ENCODE data around the gene PTPRN. TPM values are rescaled to one million over a fixed set of nuclear protein-coding genes. Genes with fewer than 3 reads are reported as not detected.

PTPRN gene
- total RNA-seq, 1 donor from 2014 or later: 0.60 TPM

DNA sequence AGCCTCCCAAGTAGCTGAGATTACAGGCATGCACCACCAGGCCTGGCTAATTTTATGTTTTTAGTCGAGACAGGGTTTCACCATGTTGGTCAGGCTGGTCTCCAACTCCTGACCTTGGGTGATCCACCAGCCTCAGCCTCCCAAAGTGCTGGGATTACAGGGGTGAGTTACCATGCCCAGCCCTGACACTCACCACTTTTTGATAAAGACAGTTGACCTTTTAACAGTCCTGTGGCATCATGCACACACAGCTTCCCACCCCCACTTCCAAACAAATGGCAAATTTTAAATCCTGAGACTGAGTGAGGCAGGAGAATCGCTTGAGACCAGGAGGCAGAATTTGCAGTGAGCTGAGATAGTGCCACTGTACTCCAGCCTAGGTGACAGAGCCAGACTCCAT lies 36.2 kb downstream of the PTPRN start:
- Histone ChIP-seq H3K36me3 (no peaks in the 10 kb centered on the region), H3F3A (ENCODE audit: low read depth) (peaks cover 3% of the 10 kb centered on the region), H3K4me3 (no peak overlapping the region), H3K27ac (no peak overlapping the region), H3K9me3 (ENCODE audit: low read depth) (no peaks in the 10 kb centered on the region), H4K20me1 (ENCODE audit: low read depth) (no peaks in the 10 kb centered on the region), H2AFZ (replicated peaks) (no peak overlapping the region), H3K4me2 (no peak overlapping the region), H3K79me2 (ENCODE audit: low read depth) (no peaks in the 10 kb centered on the region), H3K4me1 (peaks cover 3% of the 10 kb centered on the region), H3K9ac (no peak overlapping the region), H3K27me3 (peaks cover 14% of the 10 kb centered on the region)
- peaks cover 19% of the 10 kb centered on the region for H3K27me3 Mint-ChIP-seq (ENCODE audit: insufficient read depth, low read depth)
- H3K4me1 Mint-ChIP-seq: peaks cover 11% of the 10 kb centered on the region
- no peak overlapping the region for H3K27ac Mint-ChIP-seq
- H3K36me3 Mint-ChIP-seq: no peaks in the 10 kb centered on the region
- no peak for DNase-seq (ENCODE audit: low spot score)
- H3K4me3 Mint-ChIP-seq: no peak overlapping the region
- no peak for TF ChIP-seq EZH2 (IDR thresholded peaks at IDR 0.05)
- no peak for TF ChIP-seq EZH2phosphoT487 (IDR thresholded peaks at IDR 0.05)
- TF ChIP-seq, protein P1, sequence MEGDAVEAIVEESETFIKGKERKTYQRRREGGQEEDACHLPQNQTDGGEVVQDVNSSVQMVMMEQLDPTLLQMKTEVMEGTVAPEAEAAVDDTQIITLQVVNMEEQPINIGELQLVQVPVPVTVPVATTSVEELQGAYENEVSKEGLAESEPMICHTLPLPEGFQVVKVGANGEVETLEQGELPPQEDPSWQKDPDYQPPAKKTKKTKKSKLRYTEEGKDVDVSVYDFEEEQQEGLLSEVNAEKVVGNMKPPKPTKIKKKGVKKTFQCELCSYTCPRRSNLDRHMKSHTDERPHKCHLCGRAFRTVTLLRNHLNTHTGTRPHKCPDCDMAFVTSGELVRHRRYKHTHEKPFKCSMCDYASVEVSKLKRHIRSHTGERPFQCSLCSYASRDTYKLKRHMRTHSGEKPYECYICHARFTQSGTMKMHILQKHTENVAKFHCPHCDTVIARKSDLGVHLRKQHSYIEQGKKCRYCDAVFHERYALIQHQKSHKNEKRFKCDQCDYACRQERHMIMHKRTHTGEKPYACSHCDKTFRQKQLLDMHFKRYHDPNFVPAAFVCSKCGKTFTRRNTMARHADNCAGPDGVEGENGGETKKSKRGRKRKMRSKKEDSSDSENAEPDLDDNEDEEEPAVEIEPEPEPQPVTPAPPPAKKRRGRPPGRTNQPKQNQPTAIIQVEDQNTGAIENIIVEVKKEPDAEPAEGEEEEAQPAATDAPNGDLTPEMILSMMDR (IDR thresholded peaks at IDR 0.05): no peak
- no peaks in the 10 kb centered on the region for H3K9me3 Mint-ChIP-seq

DNA sequence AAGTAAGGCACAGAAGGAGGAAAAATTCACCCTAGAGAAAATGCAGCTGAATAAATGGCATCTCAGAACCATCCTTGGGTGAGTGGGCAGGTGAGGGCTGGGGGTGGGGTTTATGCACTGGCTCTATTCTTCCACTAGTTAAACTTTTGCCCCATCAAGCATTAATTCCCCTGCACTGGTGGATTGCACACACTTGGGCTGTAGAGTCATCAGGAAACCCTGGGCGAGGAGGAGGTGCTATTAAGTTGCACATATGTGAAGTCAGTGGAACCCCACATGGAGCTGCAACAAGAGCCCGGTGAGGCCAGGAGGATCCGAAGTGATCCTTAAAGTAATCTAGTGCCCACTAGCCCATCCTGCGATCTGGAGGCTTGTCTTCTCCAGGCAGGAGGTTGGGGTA lies 36.8 kb downstream of the PTPRN start:
- no peaks in the 10 kb centered on the region for H3K79me2 ChIP-seq (ENCODE audit: low read depth)
- H2AFZ ChIP-seq (replicated peaks): no peak overlapping the region
- no peaks in the 10 kb centered on the region for H3K4me1 ChIP-seq
- Mint-ChIP-seq H3K4me1 (peaks cover 6% of the 10 kb centered on the region), H3K27ac (no peak overlapping the region), H3K9me3 (no peaks in the 10 kb centered on the region), H3K36me3 (no peaks in the 10 kb centered on the region), H3K4me3 (no peak overlapping the region), H3K27me3 (ENCODE audit: insufficient read depth, low read depth) (peaks cover 19% of the 10 kb centered on the region)
- no peak for TF ChIP-seq EZH2phosphoT487 (IDR thresholded peaks at IDR 0.05)
- TF ChIP-seq, protein P1 (IDR thresholded peaks at IDR 0.05): no peak
- TF ChIP-seq EZH2 (IDR thresholded peaks at IDR 0.05): no peak
- no peaks in the 10 kb centered on the region for H4K20me1 ChIP-seq (ENCODE audit: low read depth)
- H3K9me3 ChIP-seq (ENCODE audit: low read depth): no peaks in the 10 kb centered on the region
- H3K27ac ChIP-seq: no peak overlapping the region
- H3K9ac ChIP-seq: no peak overlapping the region
- no peak for DNase-seq (ENCODE audit: low spot score)
- no peaks in the 10 kb centered on the region for H3F3A ChIP-seq (ENCODE audit: low read depth)
- H3K36me3 ChIP-seq: no peaks in the 10 kb centered on the region
- no peak overlapping the region for H3K4me3 ChIP-seq
- H3K27me3 ChIP-seq: peaks cover 12% of the 10 kb centered on the region
- H3K4me2 ChIP-seq: no peak overlapping the region

DNA sequence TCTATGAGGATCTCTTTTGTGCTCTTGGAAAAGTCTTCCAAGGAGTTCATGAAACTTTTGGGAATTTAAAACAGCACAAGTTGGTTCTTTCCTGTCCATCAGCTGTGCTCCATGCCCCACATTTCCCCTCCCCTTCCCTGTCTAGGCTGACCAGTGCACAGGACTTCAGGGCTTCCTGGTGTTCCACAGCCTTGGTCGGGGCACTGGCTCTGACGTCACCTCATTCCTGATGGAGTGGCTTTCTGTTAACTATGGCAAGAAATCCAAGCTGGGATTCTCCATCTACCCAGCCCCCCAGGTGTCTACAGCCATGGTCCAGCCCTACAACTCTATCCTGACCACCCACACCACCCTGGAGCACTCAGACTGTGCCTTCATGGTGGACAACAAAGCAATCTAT lies 38.2 kb downstream of the PTPRN start:
- no peak overlapping the region for H3K4me2 ChIP-seq
- DNase-seq (ENCODE audit: low spot score): no peak
- peaks cover 8% of the 10 kb centered on the region for H3K27me3 ChIP-seq
- TF ChIP-seq EZH2 (IDR thresholded peaks at IDR 0.05): no peak
- TF ChIP-seq EZH2phosphoT487 (IDR thresholded peaks at IDR 0.05): no peak
- TF ChIP-seq, protein P1 (IDR thresholded peaks at IDR 0.05): no peak
- H3K9me3 Mint-ChIP-seq: no peaks in the 10 kb centered on the region
- peaks cover 19% of the 10 kb centered on the region for H3K27me3 Mint-ChIP-seq (ENCODE audit: insufficient read depth, low read depth)
- no peaks in the 10 kb centered on the region for H3K36me3 ChIP-seq
- H3F3A ChIP-seq (ENCODE audit: low read depth): no peaks in the 10 kb centered on the region
- no peak overlapping the region for H3K27ac ChIP-seq
- H3K9ac ChIP-seq: no peak overlapping the region
- H4K20me1 ChIP-seq (ENCODE audit: low read depth): no peaks in the 10 kb centered on the region
- H3K9me3 ChIP-seq (ENCODE audit: low read depth): no peaks in the 10 kb centered on the region
- H3K4me1 Mint-ChIP-seq: peaks cover 6% of the 10 kb centered on the region
- no peak overlapping the region for H3K4me3 ChIP-seq
- H2AFZ ChIP-seq (replicated peaks): no peak overlapping the region
- peaks cover 3% of the 10 kb centered on the region for H3K4me1 ChIP-seq
- no peaks in the 10 kb centered on the region for H3K79me2 ChIP-seq (ENCODE audit: low read depth)
- H3K36me3 Mint-ChIP-seq: no peaks in the 10 kb centered on the region
- H3K27ac Mint-ChIP-seq: no peak overlapping the region
- no peak overlapping the region for H3K4me3 Mint-ChIP-seq

DNA sequence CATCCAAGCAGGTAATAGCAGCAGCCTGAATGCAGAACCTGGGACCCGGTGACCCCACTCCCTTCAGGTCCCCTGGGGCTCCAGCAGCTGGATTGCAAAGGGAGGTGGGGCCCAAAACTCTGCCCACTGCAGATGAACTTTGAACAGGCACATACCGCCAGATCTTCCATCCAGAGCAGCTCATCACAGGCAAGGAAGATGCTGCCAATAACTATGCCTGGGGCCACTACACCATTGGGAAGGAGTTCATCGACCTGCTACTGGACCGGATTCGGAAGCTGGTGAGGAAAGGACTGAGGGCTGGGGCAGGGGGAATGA lies 39.2 kb downstream of the PTPRN start:
- Histone ChIP-seq H3K36me3 (no peaks in the 10 kb centered on the region), H4K20me1 (ENCODE audit: low read depth) (no peaks in the 10 kb centered on the region), H2AFZ (replicated peaks) (no peak overlapping the region), H3K4me1 (peaks cover 4% of the 10 kb centered on the region), H3K4me3 (no peak overlapping the region), H3F3A (ENCODE audit: low read depth) (no peaks in the 10 kb centered on the region), H3K27ac (no peak overlapping the region), H3K9ac (no peak overlapping the region), H3K27me3 (peaks cover 8% of the 10 kb centered on the region), H3K9me3 (ENCODE audit: low read depth) (no peaks in the 10 kb centered on the region), H3K4me2 (no peak overlapping the region), H3K79me2 (ENCODE audit: low read depth) (no peaks in the 10 kb centered on the region)
- TF ChIP-seq EZH2 (IDR thresholded peaks at IDR 0.05) (no peak), EZH2phosphoT487 (IDR thresholded peaks at IDR 0.05) (no peak)
- TF ChIP-seq, protein P1 (IDR thresholded peaks at IDR 0.05): no peak
- H3K4me3 Mint-ChIP-seq: no peak overlapping the region
- peaks cover 19% of the 10 kb centered on the region for H3K27me3 Mint-ChIP-seq (ENCODE audit: insufficient read depth, low read depth)
- H3K4me1 Mint-ChIP-seq: peaks cover 6% of the 10 kb centered on the region
- no peak for DNase-seq (ENCODE audit: low spot score)
- H3K36me3 Mint-ChIP-seq: no peaks in the 10 kb centered on the region
- no peaks in the 10 kb centered on the region for H3K9me3 Mint-ChIP-seq
- H3K27ac Mint-ChIP-seq: no peak overlapping the region

Data from neural progenitor cell (in vitro differentiated cells).